HG03521 (cell line): ENCODE measurements around the gene IFRD2.
"Not testable (repeated sequence)": the region's sequence is repeated elsewhere in the genome, so short reads cannot be mapped to it uniquely, and the experiment has no call there.

Source experiments
- ATAC-seq: cut with Tn5 transposase; IDR thresholded peaks from one replicate; pipeline ENCODE4 v1.9.1; 2021; ENCODE audit warnings: mild to moderate bottlenecking, moderate library complexity; ENCODE audit not compliant: unreplicated experiment

The IFRD2 gene

DNA sequence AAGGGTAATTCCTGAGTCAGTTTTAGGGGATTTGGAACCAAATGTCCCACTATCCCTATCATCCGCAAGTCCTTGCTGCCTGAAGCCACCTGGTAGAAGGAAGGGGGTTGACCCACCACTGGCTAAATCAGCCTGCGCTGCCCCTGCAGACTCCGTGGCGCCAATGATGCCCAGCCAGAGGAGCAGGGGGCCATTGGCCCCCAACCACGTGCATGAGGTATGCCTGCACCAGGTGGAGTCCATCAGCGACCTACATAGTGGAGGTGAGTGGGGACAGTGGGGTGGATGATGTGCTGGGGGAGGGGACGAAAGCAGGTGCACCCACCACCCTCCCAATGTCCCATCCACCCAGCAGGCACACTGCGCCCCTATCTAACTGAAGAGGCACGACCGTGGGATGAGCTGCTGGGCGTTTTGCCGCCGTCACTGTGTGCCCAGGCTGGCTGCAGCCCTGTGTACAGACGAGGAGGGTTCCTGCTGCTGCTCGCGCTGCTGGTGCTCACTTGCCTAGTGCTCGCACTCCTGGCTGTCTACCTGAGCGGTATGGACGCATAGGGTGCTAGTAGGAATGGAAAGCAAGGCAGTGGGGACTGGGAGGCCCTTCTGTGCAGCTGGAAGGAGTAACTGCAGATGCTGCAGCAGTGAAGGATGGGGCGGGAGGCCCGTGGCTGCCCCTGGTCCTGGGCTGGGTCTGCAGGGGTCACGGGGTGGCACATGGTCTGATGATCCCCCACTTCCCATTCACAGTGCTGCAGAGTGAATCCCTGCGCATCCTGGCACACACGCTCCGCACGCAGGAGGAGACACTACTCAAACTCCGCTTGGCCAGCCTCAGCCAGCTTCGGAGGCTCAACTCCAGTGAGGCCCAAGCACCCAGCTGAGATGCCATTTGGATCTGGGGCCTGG lies 5.7 kb downstream of the IFRD2 start:
- no peak for ATAC-seq

DNA sequence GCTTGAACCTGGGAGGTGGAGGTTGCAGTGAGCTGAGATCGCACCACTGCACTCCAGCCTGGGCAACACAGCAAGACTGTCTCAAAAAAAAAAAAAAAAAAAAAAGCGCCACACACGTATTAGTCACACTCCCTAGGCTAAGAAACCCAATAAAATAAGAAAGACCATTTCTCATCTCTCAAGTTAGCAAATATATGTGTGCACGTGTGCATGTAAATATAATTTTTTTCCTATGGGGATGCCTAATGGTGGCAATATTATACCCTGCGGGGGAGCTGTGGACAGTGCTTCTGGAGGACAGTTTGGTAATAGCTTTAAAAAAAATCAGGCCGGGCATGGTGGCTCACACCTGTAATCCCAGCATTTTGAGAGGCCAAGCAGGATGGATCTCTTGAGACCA lies 8.1 kb downstream of the IFRD2 start:
- ATAC-seq: not testable (repeated sequence)

DNA sequence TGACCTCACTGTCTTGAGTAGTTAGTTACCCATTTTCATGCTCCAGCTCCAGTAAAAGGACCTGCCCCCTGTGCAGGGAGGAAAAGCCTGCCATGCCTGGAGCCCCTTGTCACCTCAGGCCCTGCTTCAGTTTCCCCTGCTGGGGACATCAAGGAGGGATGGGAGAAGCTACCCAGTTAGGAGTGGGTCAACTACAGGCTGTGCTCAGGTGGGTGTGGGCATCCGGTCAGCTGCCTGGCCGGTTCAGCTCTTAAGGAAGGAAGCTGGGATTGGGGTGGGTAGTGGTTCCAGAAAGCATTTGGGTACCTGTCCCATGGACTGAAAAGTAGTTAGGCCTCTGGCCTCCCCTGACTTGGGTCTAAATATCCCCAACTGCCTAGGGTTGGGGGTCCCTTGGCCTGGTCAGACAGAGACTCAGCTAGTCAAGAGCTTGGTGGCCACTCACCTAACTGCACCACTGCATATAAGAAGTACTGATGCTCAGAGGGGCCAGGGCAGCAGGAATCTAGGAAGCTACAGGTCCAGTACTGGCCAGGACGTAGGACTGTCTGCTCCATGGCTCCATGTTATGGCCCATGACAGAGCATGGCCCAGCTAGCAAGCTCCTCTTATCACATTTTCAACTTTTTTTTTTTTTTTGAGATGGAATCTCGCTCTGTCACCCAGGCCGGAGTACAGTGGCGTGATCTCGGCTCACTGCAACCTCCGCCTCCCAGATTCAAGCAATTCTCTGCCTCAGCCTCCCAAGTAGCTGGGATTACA lies 12.8 kb downstream of the IFRD2 start:
- no peak for ATAC-seq

DNA sequence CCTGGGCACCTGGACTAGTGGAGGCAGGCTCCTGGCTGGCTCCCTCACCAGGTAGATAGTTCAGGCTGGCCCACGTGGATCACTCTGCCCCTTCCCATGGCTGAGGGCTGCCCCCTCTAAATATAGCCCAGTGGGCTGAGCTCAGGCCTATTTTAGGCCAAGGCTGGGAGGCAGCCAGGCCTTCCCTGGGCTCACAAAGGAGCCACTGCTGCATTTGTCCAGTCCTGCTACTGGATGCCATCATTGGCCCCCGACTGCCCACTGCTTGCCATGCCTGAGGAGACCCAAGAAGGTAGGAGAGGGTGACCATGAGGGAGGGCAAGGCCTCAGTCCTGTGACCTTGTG lies 13.4 kb downstream of the IFRD2 start, which contains the start of gene LSMEM2:
TSS of gene LSMEM2 (plus strand) at position 208 of the 345 bp plus-strand sequence. CDS start at position 235, 27 bp downstream.
- no peak for ATAC-seq

DNA sequence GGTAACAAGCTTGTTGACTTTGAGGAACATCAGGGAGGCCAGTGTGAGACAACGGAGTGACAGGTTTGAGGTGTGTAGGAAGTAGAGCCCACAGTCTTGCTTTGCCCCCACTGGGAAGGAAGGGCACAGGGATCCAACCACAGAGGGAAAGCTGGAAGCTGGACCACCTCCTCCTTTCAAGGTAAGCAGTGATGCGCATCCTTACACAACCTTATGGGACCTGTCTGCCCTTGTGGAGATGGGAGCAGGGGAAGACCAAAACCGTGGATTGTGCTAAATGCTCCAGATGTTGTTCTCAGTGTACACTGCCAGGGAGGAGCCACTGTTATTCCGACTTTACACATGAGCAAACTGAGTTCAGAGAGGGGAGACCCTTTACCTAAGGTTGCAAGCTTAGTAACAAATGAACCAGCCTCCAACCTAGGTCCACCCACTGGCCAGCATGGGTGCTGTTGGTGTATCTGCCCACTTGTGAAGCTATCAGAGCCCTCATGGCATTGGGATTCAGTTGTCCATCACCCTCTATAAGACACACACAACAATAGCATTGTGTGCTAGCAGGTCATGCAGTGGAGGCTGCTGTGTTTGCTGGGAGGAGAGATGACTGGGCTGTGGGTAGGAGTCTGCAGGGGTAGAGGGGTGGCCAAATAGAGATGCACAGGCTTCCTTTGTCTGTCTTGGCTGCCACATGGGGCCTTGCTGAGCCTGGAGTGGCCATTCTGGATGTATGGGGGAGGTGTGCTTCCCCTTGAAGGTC lies 13.9 kb downstream of the IFRD2 start:
- no peak for ATAC-seq

DNA sequence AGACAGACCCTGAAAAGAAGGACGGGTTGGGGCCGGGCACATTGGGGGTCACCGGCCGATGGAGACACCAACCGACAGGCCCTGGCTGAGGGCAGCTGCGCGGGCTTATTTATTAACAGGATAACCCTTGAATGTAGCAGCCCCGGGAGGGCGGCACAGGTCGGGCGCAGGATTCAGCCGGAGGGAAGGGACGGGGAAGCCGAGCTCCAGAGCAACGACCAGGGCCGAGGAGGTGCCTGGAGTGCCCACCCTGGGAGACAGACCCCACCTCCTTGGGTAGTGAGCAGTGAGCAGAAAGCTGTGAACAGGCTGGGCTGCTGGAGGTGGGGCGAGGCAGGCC lies 15.5 kb downstream of the IFRD2 start:
- no peak for ATAC-seq

DNA sequence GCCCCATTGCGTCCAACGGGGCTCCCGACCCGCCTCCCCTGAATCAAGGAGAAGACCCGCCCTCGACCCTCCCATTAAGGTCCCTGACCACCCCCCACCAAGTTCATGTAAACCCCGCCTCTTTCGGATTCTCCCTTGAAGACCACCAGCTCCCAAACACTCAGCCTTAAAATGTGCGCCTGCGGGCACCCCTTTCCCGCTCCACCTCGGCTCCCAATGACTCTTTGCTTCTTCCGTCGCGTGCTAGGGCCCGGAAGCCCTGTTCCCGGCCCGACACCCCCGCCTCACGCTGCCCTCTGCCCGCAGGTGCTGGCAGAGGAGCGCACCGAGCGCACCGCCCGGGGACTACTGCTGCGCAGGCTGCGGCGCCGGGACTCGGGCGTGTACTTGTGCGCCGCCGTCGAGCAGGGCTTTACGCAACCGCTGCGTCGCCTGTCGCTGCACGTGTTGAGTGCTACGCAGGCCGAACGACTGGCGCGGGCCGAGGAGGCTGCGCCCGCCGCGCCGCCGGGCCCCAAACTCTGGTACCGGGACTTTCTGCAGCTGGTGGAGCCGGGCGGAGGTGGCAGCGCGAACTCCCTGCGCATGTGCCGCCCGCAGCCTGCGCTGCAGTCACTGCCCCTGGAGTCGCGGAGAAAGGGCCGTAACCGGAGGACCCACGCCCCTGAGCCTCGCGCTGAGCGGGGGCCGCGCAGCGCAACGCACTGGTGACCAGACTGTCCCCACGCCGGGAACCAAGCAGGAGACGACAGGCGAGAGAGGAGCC lies 16.1 kb downstream of the IFRD2 start:
- no peak for ATAC-seq

DNA sequence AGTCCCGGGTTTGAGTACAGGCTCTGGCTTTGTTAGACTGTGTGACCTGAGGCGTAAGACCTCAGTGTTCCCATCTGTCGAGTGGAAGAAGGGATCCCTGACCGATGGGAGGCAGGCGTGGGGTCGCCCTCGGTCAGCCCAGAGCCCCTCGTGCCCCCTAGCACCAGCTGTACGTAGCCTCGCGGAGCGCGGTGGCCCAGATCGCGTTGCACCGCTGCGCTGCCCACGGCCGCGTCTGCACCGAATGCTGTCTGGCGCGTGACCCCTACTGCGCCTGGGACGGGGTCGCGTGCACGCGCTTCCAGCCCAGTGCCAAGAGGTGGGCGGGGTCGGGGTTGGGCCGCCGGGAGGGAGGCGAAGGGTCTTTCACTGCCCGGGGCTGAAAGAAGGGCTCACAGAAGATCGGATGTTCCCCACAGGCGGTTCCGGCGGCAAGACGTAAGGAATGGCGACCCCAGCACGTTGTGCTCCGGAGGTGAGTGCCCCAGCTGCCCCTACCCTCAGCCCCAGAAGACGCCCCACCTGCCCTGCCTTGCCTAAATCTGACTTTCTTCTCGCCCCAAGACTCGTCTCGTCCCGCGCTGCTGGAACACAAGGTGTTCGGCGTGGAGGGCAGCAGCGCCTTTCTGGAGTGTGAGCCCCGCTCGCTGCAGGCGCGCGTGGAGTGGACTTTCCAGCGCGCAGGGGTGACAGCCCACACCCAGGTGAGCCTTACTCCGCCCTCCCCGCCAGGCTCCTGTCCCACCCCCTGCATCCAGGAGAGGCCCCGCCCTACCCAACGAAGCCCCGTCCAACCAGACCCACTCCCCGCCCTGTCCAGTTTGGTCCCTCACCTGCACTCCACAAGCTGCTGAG lies 16.9 kb downstream of the IFRD2 start:
- no peak for ATAC-seq

DNA sequence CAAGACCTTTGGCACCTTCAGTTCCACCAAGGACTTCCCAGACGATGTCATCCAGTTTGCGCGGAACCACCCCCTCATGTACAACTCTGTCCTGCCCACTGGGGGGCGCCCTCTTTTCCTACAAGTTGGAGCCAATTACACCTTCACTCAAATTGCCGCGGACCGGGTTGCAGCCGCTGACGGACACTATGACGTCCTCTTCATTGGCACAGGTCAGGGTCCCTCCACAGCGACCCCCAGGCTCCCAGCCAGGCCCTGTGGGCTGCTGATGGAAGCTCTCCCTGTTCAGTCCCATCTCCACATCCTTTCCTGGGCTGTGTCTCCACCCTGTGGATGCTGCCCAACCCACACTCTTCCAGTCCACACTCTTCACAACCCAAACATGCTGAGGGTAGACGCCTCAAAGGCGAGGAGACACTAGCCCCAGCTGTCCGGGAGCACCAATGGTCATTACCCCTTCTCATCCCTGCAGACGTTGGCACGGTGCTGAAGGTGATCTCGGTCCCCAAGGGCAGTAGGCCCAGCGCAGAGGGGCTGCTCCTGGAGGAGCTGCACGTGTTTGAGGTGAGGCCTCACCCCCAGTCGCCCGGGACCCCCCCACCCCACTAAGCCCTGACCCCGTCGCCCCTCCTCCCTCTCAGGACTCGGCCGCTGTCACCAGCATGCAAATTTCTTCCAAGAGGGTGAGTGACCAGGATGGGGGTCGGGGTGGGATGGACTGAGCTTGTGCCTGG lies 17.7 kb downstream of the IFRD2 start:
- ATAC-seq: no peak

DNA sequence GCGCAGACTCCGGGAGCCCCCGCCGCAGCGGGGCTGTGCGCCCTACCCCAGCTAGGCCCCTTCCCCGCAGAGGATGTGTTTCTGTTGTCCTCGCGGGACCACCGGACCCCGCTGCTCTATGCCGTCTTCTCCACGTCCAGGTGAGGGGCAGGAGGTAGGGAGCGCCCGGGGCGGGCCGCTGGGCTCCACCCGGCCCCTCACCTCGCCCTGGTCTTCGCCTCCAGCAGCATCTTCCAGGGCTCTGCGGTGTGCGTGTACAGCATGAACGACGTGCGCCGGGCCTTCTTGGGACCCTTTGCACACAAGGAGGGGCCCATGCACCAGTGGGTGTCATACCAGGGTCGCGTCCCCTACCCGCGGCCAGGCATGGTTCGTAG lies 18.6 kb downstream of the IFRD2 start:
- no peak for ATAC-seq

DNA sequence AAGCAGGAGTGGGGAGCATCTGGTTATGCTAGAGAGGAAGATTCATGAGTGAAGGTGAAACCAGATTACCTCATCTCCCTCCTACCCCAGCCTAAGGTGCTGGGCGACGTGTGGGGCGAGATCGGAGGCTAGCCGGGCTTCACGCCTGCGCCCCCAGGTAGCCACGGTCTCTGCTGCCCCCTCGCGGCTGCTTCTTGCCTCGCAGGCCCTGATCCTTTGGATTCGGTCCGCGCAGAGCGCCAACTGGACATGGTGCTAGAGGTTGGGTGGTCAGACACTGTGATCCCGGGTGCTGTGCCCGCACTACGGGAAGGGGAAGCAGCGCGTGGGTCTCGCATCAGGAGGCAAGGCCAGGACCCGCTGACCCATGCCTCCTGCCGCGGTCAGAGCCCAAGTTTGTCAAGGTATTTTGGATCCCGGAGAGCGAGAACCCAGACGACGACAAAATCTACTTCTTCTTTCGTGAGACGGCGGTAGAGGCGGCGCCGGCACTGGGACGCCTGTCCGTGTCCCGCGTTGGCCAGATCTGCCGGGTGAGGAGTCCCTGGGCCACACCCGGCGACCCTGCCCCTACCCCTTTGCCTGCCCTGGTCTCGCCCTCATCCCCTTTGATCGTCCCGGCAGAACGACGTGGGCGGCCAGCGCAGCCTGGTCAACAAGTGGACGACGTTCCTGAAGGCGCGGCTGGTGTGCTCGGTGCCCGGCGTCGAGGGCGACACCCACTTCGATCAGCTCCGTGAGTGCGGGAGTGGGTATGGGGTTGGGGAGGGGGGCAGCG lies 19.1 kb downstream of the IFRD2 start:
- peak; percentile 63 for ATAC-seq

DNA sequence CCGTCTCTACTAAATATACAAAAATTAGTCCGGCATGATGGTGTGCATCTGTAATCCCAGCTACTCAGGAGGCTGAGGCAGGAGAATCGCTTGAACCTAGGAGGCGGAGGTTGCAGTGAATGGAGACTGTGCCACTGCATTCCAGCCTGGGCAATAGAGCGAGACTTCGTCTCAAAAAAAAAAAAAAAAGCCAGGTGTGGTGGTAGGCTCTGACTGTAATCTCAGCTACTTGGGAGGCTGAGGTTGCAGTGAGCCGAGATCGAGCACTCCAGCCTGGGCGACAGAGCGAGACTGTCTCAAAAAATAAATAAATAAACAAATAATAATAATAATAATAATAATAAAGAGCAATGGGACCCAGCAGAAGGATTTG lies 19.7 kb downstream of the IFRD2 start:
- ATAC-seq: not testable (repeated sequence)

DNA sequence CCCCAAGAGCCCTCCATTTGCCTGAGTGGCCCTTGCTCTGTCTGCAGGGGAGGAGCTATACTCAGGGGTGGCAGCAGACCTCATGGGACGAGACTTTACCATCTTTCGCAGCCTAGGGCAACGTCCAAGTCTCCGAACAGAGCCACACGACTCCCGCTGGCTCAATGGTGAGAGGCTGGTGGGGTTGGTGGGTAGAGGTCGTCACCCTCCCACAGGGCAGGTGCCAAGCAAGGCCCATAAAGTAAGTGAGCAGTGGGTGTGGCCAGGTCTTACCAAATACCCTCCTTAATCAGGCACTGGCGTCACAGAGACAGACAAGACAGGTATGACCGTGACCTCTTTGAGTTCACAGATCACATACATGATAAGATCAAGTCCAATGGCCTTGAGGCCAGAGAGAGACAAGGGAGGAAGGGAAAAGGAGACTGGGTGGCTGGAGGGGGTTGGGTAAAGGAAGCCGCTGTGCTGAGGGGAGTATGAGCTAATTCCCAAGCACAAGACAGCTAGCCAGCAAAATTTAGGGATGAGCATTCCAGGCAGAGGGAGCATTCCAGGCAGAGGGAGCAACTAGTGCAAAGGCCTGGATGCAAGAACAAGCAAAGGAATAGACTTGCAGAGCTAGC lies 20.8 kb downstream of the IFRD2 start:
- no peak for ATAC-seq

DNA sequence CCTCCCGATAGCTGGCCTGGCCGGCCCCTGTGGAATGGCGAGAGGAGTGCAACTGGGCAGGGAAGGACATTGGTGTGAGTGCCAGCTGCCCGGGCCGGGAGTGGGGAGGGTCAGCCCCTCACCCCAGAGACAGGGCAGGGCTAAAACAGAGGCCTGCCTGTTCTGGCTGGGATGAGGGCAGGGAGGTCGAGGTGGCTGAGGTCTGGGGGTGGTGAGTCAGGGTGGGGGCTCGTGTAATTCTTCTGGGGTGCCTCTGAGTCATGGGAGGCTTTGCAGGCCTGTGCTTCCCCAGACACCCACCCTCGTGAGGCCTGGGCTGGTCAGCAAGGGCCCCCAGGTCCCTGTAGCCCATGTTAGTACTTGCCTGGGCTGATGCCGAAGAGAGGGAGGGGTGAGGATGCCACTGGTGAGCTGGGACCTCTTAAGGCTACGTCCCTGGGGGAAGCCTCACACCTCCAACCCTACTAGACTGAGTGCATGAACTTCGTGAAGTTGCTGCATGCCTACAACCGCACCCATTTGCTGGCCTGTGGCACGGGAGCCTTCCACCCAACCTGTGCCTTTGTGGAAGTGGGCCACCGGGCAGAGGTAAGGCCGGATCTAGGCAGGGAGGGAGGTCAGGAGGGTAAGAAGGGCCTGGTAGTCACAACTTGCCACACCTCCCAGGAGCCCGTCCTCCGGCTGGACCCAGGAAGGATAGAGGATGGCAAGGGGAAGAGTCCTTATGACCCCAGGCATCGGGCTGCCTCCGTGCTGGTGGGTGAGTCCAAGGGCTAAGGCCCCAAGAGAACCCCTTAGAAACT lies 21.6 kb downstream of the IFRD2 start:
- ATAC-seq: no peak

DNA sequence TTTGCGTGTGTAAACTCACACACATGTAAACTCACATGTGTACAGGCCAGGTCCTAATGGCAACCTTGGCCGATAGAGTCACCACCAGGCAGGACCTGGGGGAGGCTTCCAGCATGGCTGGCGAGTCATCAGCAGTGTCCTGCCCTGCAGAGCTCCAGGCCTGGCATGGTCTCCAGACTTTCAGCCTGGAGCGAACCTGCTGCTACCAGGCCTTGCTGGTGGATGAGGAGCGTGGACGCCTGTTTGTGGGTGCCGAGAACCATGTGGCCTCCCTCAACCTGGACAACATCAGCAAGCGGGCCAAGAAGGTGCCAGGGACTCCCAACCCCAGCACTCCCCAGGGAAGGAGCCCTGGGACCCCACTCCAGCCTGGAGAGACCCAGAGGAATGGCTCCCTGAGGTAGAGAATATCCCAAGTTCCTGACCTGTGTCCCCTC lies 22.2 kb downstream of the IFRD2 start:
- ATAC-seq: no peak

DNA sequence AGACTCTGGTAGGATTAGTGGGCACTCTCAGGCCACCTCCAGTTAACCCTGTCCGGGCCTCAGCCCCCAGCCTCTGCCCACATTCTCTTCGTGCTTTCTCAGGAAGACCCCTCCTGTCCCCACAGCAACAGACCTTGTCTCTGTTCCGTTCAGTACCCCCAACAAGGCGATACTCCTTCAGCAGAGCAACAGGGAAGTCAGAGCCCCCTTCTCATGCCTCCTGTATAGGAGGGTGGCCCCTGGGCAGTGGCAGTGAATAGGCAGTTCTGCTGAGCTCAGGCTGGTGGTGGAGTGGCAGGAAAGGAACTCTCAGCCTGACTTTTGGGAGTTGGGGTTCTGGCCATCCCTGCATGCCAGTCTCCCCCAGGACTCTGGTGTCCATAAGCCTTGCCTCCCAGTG lies 22.8 kb downstream of the IFRD2 start:
- ATAC-seq: no peak
